Measurements from ENCODE around the gene APRT. TPM values are rescaled to one million over a fixed set of nuclear protein-coding genes. Genes with fewer than 3 reads are reported as not detected.

APRT gene
- total and polyA plus RNA-seq, 2 of the 8 experiments (the other 6 are each of a cell fraction or from before 2014, with no cell fraction given) = 221 to 267 TPM

DNA sequence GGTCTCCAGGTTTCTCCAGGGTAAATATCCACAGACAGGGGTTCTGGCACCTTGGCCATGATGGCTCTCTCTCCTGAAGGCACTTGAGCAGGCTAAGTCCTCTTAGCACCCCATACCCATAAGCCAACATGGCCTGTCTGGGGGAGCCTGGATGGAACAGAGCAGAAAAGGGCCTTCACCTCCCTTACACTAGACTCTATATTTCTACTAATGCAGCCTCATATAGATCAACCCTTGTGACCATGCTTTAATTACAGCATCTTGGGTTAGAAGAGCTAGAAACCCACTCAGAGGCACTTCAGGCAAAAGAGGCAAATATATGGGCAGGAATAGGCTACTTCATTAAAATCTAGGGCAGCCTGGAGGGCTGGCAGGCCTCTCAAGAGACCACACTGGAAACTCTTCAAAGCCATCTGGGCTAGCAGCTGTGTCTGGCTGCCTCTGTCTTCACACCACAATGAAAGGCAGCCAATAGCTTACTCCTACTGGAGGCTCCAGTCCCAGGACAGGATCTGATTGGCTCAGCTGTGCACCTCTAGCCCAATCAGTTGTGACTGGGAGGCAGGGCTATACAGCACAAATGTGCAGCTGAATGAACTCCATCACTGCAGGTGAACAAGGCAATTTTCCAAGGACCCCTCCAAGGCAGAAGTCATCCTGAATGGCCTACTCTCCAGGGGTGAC is 12.8 kb downstream of the APRT start (continued):
- TF ChIP-seq, protein P1, sequence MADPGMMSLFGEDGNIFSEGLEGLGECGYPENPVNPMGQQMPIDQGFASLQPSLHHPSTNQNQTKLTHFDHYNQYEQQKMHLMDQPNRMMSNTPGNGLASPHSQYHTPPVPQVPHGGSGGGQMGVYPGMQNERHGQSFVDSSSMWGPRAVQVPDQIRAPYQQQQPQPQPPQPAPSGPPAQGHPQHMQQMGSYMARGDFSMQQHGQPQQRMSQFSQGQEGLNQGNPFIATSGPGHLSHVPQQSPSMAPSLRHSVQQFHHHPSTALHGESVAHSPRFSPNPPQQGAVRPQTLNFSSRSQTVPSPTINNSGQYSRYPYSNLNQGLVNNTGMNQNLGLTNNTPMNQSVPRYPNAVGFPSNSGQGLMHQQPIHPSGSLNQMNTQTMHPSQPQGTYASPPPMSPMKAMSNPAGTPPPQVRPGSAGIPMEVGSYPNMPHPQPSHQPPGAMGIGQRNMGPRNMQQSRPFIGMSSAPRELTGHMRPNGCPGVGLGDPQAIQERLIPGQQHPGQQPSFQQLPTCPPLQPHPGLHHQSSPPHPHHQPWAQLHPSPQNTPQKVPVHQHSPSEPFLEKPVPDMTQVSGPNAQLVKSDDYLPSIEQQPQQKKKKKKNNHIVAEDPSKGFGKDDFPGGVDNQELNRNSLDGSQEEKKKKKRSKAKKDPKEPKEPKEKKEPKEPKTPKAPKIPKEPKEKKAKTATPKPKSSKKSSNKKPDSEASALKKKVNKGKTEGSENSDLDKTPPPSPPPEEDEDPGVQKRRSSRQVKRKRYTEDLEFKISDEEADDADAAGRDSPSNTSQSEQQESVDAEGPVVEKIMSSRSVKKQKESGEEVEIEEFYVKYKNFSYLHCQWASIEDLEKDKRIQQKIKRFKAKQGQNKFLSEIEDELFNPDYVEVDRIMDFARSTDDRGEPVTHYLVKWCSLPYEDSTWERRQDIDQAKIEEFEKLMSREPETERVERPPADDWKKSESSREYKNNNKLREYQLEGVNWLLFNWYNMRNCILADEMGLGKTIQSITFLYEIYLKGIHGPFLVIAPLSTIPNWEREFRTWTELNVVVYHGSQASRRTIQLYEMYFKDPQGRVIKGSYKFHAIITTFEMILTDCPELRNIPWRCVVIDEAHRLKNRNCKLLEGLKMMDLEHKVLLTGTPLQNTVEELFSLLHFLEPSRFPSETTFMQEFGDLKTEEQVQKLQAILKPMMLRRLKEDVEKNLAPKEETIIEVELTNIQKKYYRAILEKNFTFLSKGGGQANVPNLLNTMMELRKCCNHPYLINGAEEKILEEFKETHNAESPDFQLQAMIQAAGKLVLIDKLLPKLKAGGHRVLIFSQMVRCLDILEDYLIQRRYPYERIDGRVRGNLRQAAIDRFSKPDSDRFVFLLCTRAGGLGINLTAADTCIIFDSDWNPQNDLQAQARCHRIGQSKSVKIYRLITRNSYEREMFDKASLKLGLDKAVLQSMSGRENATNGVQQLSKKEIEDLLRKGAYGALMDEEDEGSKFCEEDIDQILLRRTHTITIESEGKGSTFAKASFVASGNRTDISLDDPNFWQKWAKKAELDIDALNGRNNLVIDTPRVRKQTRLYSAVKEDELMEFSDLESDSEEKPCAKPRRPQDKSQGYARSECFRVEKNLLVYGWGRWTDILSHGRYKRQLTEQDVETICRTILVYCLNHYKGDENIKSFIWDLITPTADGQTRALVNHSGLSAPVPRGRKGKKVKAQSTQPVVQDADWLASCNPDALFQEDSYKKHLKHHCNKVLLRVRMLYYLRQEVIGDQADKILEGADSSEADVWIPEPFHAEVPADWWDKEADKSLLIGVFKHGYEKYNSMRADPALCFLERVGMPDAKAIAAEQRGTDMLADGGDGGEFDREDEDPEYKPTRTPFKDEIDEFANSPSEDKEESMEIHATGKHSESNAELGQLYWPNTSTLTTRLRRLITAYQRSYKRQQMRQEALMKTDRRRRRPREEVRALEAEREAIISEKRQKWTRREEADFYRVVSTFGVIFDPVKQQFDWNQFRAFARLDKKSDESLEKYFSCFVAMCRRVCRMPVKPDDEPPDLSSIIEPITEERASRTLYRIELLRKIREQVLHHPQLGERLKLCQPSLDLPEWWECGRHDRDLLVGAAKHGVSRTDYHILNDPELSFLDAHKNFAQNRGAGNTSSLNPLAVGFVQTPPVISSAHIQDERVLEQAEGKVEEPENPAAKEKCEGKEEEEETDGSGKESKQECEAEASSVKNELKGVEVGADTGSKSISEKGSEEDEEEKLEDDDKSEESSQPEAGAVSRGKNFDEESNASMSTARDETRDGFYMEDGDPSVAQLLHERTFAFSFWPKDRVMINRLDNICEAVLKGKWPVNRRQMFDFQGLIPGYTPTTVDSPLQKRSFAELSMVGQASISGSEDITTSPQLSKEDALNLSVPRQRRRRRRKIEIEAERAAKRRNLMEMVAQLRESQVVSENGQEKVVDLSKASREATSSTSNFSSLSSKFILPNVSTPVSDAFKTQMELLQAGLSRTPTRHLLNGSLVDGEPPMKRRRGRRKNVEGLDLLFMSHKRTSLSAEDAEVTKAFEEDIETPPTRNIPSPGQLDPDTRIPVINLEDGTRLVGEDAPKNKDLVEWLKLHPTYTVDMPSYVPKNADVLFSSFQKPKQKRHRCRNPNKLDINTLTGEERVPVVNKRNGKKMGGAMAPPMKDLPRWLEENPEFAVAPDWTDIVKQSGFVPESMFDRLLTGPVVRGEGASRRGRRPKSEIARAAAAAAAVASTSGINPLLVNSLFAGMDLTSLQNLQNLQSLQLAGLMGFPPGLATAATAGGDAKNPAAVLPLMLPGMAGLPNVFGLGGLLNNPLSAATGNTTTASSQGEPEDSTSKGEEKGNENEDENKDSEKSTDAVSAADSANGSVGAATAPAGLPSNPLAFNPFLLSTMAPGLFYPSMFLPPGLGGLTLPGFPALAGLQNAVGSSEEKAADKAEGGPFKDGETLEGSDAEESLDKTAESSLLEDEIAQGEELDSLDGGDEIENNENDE (IDR thresholded peaks at IDR 0.05; ENCODE audit: insufficient replicate concordance, low read length) = no peak
- TF ChIP-seq EGR1 (IDR thresholded peaks at IDR 0.05; ENCODE audit: borderline replicate concordance, low read depth, low read length) = no peak

All from H1 (cell line).